H1 (cell line): ENCODE measurements around the gene BIK. TPM values are rescaled to one million over a fixed set of nuclear protein-coding genes. Genes with fewer than 3 reads are reported as not detected.

Source experiments
- CTCF ChIA-PET: fragments of 300-600 bp; sonication (Branson Sonifier 250); formaldehyde crosslinking; loops from one replicate; lab custom pipeline; 2021; ENCODE audit not compliant: partially characterized antibody; lab: Charles Lee
- POLR2A ChIA-PET: fragments of 300-600 bp; sonication (Branson Sonifier 250); formaldehyde crosslinking; loops from one replicate; lab custom pipeline; 2021; ENCODE audit warnings: inconsistent platforms; ENCODE audit not compliant: partially characterized antibody; lab: Charles Lee
- DNase-seq, 2 experiments: peaks; one replicate each; pipeline versions ENCODE4 v3.0.0 to v3.0.0-alpha.2; 2010 to 2022; ENCODE audit warnings: low spot score in 2 of 2, low read depth in 1 of 2, mixed read lengths in 1 of 2
- FAIRE-seq: peaks from 2 replicates; lab custom pipeline; 2011; peaks lifted over from hg19 to GRCh38; lab: Jason Lieb, UNC
- H2AFZ ChIP-seq: 2 replicates; pipeline ENCODE4 v1.8.1; 2012; ENCODE audit warnings: low read length, inconsistent platforms
- H2AK5ac ChIP-seq: 2 replicates; pipeline ENCODE4 v1.6.1; 2013; ENCODE audit warnings: low read depth, low read length
- H2BK120ac ChIP-seq: replicated peaks from 2 replicates; pipeline ENCODE3; 2013; ENCODE audit warnings: low read depth, low read length, inconsistent platforms
- H2BK12ac ChIP-seq: 2 replicates; pipeline ENCODE4 v1.6.1; 2013; ENCODE audit warnings: low read depth, low read length
- H2BK15ac ChIP-seq: 2 replicates; pipeline ENCODE4 v1.6.1; 2013; ENCODE audit warnings: low read length
- H2BK20ac ChIP-seq: 2 replicates; pipeline ENCODE4 v1.6.1; 2013; ENCODE audit warnings: low read length
- H2BK5ac ChIP-seq: 2 replicates; pipeline ENCODE4 v1.6.1; 2013; ENCODE audit warnings: low read depth, low read length
- H3K14ac ChIP-seq: 2 replicates; pipeline ENCODE4 v1.6.1; 2013; ENCODE audit warnings: inconsistent platforms; ENCODE audit not compliant: insufficient read length
- H3K18ac ChIP-seq: 2 replicates; pipeline ENCODE4 v1.6.1; 2013; ENCODE audit warnings: low read length; ENCODE audit errors: extremely low read depth
- H3K23ac ChIP-seq: 2 replicates; pipeline ENCODE4 v1.6.1; 2013; ENCODE audit warnings: inconsistent platforms; ENCODE audit not compliant: insufficient read length
- H3K23me2 ChIP-seq: 2 replicates; pipeline ENCODE4 v1.6.1; 2013; ENCODE audit warnings: low read depth, low read length
- H3K27ac ChIP-seq: 2 replicates; pipeline ENCODE4 v1.6.1; 2011; ENCODE audit warnings: low read depth, low read length, inconsistent platforms
- H3K27me3 ChIP-seq, 4 experiments: replicated peaks in 1 of 4; 1 replicate in 1 of 4; 2 replicates in 3 of 4; pipeline versions ENCODE4 v1.6.1 to v1.8.1; 2011 to 2013; ENCODE audit warnings: low read length in 3 of 4, mild to moderate bottlenecking in 3 of 4, inconsistent platforms in 2 of 4, mixed read lengths in 2 of 4, moderate library complexity in 1 of 4; ENCODE audit not compliant: control insufficient read depth in 3 of 4, insufficient read depth in 3 of 4; ENCODE audit errors: extremely low read depth in 1 of 4
- H3K36me3 ChIP-seq, 4 experiments: 2 replicates each; pipeline versions ENCODE4 v1.6.1 to v1.8.1; 2011 to 2013; ENCODE audit warnings: mild to moderate bottlenecking in 4 of 4, low read length in 3 of 4, moderate library complexity in 2 of 4, control low read depth in 1 of 4, inconsistent platforms in 1 of 4; ENCODE audit not compliant: insufficient read depth in 4 of 4, control insufficient read depth in 2 of 4
- H3K4ac ChIP-seq: replicated peaks from 2 replicates; pipeline ENCODE3; 2013; ENCODE audit warnings: low read length, low read depth, mixed read lengths, inconsistent platforms; ENCODE audit not compliant: insufficient read length
- H3K4me1 ChIP-seq, 4 experiments: replicated peaks in 1 of 4; 1 replicate in 1 of 4; 2 replicates in 3 of 4; pipeline versions ENCODE4 v1.6.1 to v1.8.1; 2011 to 2013; ENCODE audit warnings: low read length in 3 of 4, inconsistent platforms in 2 of 4, mixed read lengths in 1 of 4; ENCODE audit not compliant: insufficient read depth in 4 of 4, control insufficient read depth in 3 of 4
- H3K4me2 ChIP-seq, 2 experiments: 2 replicates each; pipeline versions ENCODE4 v1.6.1 to v1.8.1; 2011 to 2013; ENCODE audit warnings: low read depth in 2 of 2, low read length in 2 of 2, control low read depth in 1 of 2, inconsistent platforms in 1 of 2, mild to moderate bottlenecking in 1 of 2; ENCODE audit not compliant: insufficient read depth in 1 of 2
- H3K4me3 ChIP-seq, 4 experiments: fragments of 200-600, 300-600 bp in 1 of 4; sonication (generic), shearing (Covaris generic), sonication (Bioruptor Twin) in 1 of 4; 2 replicates each; pipeline versions ENCODE4 v1.5.1 to v1.8.1; 2011 to 2016; ENCODE audit warnings: low read length in 4 of 4, low read depth in 3 of 4, control low read depth in 2 of 4, inconsistent platforms in 2 of 4, mild to moderate bottlenecking in 2 of 4, mixed read lengths in 1 of 4, moderate library complexity in 1 of 4; ENCODE audit not compliant: insufficient read depth in 2 of 4; ENCODE audit errors: extremely low read depth in 1 of 4
- H3K56ac ChIP-seq: replicated peaks from 2 replicates; pipeline ENCODE3; 2013; ENCODE audit warnings: low read depth, mild to moderate bottlenecking, mixed read lengths, low read length, inconsistent platforms; ENCODE audit not compliant: insufficient read length
- H3K79me1 ChIP-seq: 2 replicates; pipeline ENCODE4 v1.6.1; 2013; ENCODE audit warnings: low read depth, low read length, control low read depth
- H3K79me2 ChIP-seq, 2 experiments: 2 replicates each; pipeline versions ENCODE4 v1.6.1 to v1.8.1; 2012 to 2013; ENCODE audit warnings: low read length in 2 of 2, mild to moderate bottlenecking in 2 of 2, inconsistent platforms in 1 of 2; ENCODE audit not compliant: insufficient read depth in 2 of 2, control insufficient read depth in 1 of 2
- H3K9ac ChIP-seq, 4 experiments: replicated peaks in 1 of 4; 1 replicate in 1 of 4; 2 replicates in 3 of 4; pipeline versions ENCODE4 v1.6.1 to v1.8.1; 2011 to 2013; ENCODE audit warnings: low read depth in 3 of 4, low read length in 3 of 4, control low read depth in 2 of 4, mild to moderate bottlenecking in 2 of 4, moderate library complexity in 2 of 4, inconsistent platforms in 1 of 4; ENCODE audit errors: extremely low read depth in 1 of 4
- H3K9me3 ChIP-seq, 2 experiments: 2 replicates each; pipeline versions ENCODE4 v1.6.1 to v1.8.1; 2012 to 2013; ENCODE audit warnings: mild to moderate bottlenecking in 2 of 2, moderate library complexity in 2 of 2, control low read depth in 1 of 2, inconsistent platforms in 1 of 2, low read depth in 1 of 2, low read length in 1 of 2, mixed read lengths in 1 of 2; ENCODE audit not compliant: insufficient read depth in 2 of 2
- H4K20me1 ChIP-seq, 2 experiments: replicated peaks in 1 of 2; 2 replicates each; pipeline versions ENCODE3 to v1.8.1; 2011 to 2013; ENCODE audit warnings: inconsistent platforms in 2 of 2, low read length in 2 of 2, mild to moderate bottlenecking in 1 of 2; ENCODE audit not compliant: insufficient read depth in 2 of 2, control insufficient read depth in 1 of 2
- H4K5ac ChIP-seq: 2 replicates; pipeline ENCODE4 v1.6.1; 2013; ENCODE audit warnings: low read length, low read depth, mixed read lengths, inconsistent platforms; ENCODE audit not compliant: insufficient read length
- H4K8ac ChIP-seq: 2 replicates; pipeline ENCODE4 v1.8.0; 2013; ENCODE audit warnings: mild to moderate bottlenecking, moderate library complexity, low read length, inconsistent platforms; ENCODE audit not compliant: insufficient read depth; ENCODE audit errors: extremely low read depth
- H4K91ac ChIP-seq: replicated peaks from 2 replicates; pipeline ENCODE3; 2013; ENCODE audit warnings: low read length, mixed read lengths, inconsistent platforms; ENCODE audit not compliant: insufficient read length
- BACH1 ChIP-seq: IDR thresholded peaks from 2 replicates; pipeline ENCODE4 v1.6.1; 2012; ENCODE audit warnings: low read length, improper control_type of control experiment
- BRCA1 ChIP-seq: IDR thresholded peaks from 2 replicates; pipeline ENCODE4 v1.6.1; 2012; ENCODE audit warnings: low read depth, low read length, improper control_type of control experiment
- JUND ChIP-seq: IDR thresholded peaks from 2 replicates; pipeline ENCODE4 v1.6.1; 2011; ENCODE audit warnings: mild to moderate bottlenecking, improper control_type of control experiment, low read length
- KDM4A ChIP-seq: IDR thresholded peaks from one replicate; pipeline ENCODE4 v1.7.1; 2012; ENCODE audit warnings: low read depth, mild to moderate bottlenecking, moderate library complexity, low read length, inconsistent platforms; ENCODE audit not compliant: severe bottlenecking
- MAX ChIP-seq: IDR thresholded peaks from 2 replicates; pipeline ENCODE4 v1.6.1; 2012; ENCODE audit warnings: inconsistent platforms
- POLR2AphosphoS5 ChIP-seq: IDR thresholded peaks from 2 replicates; pipeline ENCODE4 v1.6.1; 2011; ENCODE audit warnings: low read depth, low read length
- RBBP5 ChIP-seq: IDR thresholded peaks from 2 replicates; pipeline ENCODE4 v1.7.1; 2012; ENCODE audit warnings: low read depth, mild to moderate bottlenecking, inconsistent platforms, low read length, moderate library complexity, borderline replicate concordance
- SIN3A ChIP-seq, 2 experiments: IDR thresholded peaks in 1 of 2; conservative IDR thresholded peaks in 1 of 2; 2 replicates each; pipeline ENCODE4 v1.6.1; 2011 to 2012; ENCODE audit warnings: low read length in 2 of 2, improper control_type of control experiment in 1 of 2, low read depth in 1 of 2, mild to moderate bottlenecking in 1 of 2
- SP4 ChIP-seq: IDR thresholded peaks from 2 replicates; pipeline ENCODE4 v1.6.1; 2012; ENCODE audit warnings: low read length, inconsistent platforms
- TAF1 ChIP-seq: IDR thresholded peaks from 2 replicates; pipeline ENCODE4 v1.6.1; 2011; ENCODE audit warnings: mild to moderate bottlenecking, low read depth, low read length
- TEAD4 ChIP-seq: IDR thresholded peaks from 2 replicates; pipeline ENCODE4 v1.6.1; 2012; ENCODE audit warnings: low read depth, low read length, inconsistent platforms, mixed read lengths
- YY1 ChIP-seq: IDR thresholded peaks from 2 replicates; pipeline ENCODE4 v1.6.1; 2011; ENCODE audit warnings: low read depth, mild to moderate bottlenecking, low read length
- WGBS, 2 experiments: shearing (Covaris generic) in 1 of 2; methylation state at CpG; one replicate each; pipeline versions ENCODE4 v1.1.6 to v1.1.7; 2013 to 2015; ENCODE audit warnings: low lambda C conversion rate in 2 of 2, mixed read lengths in 2 of 2, inconsistent platforms in 1 of 2, low coverage in 1 of 2, missing lambda C conversion rate in 1 of 2; ENCODE audit not compliant: insufficient replicate concordance in 2 of 2, insufficient coverage in 1 of 2, insufficient read length in 1 of 2; ENCODE audit errors: extremely low coverage in 1 of 2, missing lambda C conversion rate in 1 of 2; 5-methylcytosine and 5-hydroxymethylcytosine counted together
- polyA plus RNA-seq, 7 experiments: library from polyadenylated mRNA; depleted of rRNA in 3 of 7; stranded (reverse) in 5 of 7; unstranded in 2 of 7; fragments of >200 nt in 5 of 7; fragments of 200-250 nt in 2 of 7; gene quantifications; 1 replicate in 5 of 7; 2 replicates in 1 of 7; 4 replicates in 1 of 7; pipeline versions ENCODE4 v1.2.1 to v1.2.3, GENCODE V29; 2011 to 2013; ENCODE audit warnings: missing spikeins in 2 of 7, mixed read lengths in 2 of 7
- total RNA-seq: library from RNA; stranded (reverse); fragmentation: NEBNext Ultra II Directional; extraction: Animal tissue kit (Norgen Biotek cat#: 25700); gene quantifications from 2 replicates; pipeline ENCODE4 v1.2.1, GENCODE V29; 2021

Gene BIK
- total and polyA plus RNA-seq, 2 of the 8 experiments (the other 6 are each of a cell fraction or from before 2014, with no cell fraction given): 3.3 to 5.5 TPM

- Histone ChIP-seq H3K36me3 (no peaks in the 10 kb centered on the region), H3K23me2 (peaks cover 13% of the 10 kb centered on the region; the same call in 1 of the 2 replicates), H3K79me2 (no peaks in the 10 kb centered on the region), H3K56ac (no peak overlapping the region), H3K27me3 (peaks cover 10 to 46% (median 40%) of the 10 kb centered on the region in 4 experiments), H3K9me3 (no peaks in the 10 kb centered on the region), H4K91ac (no peak overlapping the region), H2BK12ac (peak overlapping the region; percentile 43; the same call in 1 of the 2 replicates), H2AK5ac (no peak overlapping the region), H3K18ac (peak overlapping the region; percentile 15; the same call in 1 of the 2 replicates), H4K8ac (peak overlapping the region; percentile 14), H2BK20ac (no peak overlapping the region), H3K79me1 (no peaks in the 10 kb centered on the region; the same call in 1 of the 2 replicates), H2AFZ (peak overlapping the region; percentile 63; the same call in 1 of the 2 replicates), H3K4me3 (peak overlapping the region; percentile 56 to 66 (median 62)), H3K4me1 (peaks cover 0 to 3% (median 1%) of the 10 kb centered on the region in 4 experiments; a peak in 4 of 7 replicates), H4K5ac (no peak overlapping the region), H4K20me1 (peaks cover 3 to 4% of the 10 kb centered on the region in 2 experiments), H3K4me2 (peak overlapping the region; percentile 91 to 97), H2BK120ac (no peak overlapping the region), H3K4ac (no peak overlapping the region), H3K14ac (no peak overlapping the region), H3K27ac (no peak overlapping the region), H2BK15ac (no peak overlapping the region), H3K23ac (no peak overlapping the region), H3K9ac (peak overlapping the region in 2 of 4 experiments; percentile 29 to 40; a peak in 4 of 7 replicates), H2BK5ac (no peak overlapping the region)
- FAIRE-seq (no peak), DNase-seq (peak in 1 of 2 experiments; percentile 75)
- CTCF ChIA-PET: interaction anchor here (0.6 to 3.1 kb wide), 9 partner anchors 10 to 254 kb away, joined by 3 to 9 read pairs (median 3); partner anchors contain the start of gene ARFGAP3
- 5% methylated on average over 83 of the region's 86 CpGs; no CpG with 5 or more reads in 1 of the 2 experiments for WGBS, 2 experiments
- POLR2A ChIA-PET: interaction anchor here (0.6 to 1.3 kb wide), 3 partner anchors 11 to 603 kb away, joined by 3 to 7 read pairs (median 4); partner anchors contain the start of gene TTLL12
- TF ChIP-seq JUND (no peak), MAX (peak; percentile 63), YY1 (peak; percentile 79), POLR2AphosphoS5 (no peak), SP4 (no peak), RBBP5 (peak; percentile 24; the same call in 1 of the 2 replicates), SIN3A (conservative IDR thresholded peaks at IDR 0.05 in 1 of 2, IDR thresholded peaks at IDR 0.05 in 1 of 2; ENCODE audit: low read depth in 1 of 2, low read length in 2 of 2) (0 out of 4 replicates have a peak, but pooled peaks of 1 of the 2 experiments have one; percentile 55), BACH1 (0 out of 2 replicates have a peak, but pooled peaks have one; percentile 48), KDM4A (peak; percentile 73), TAF1 (0 out of 2 replicates have a peak, but pooled peaks have one; percentile 19), TEAD4 (no peak), BRCA1 (no peak)
Observed at GRCh38 chr22:43110927-43111623, 525 bp downstream of the BIK start.
